Vagina (tissue), 2 donors: ENCODE data around the gene ALKAL2.

ENCODE experiments used
- CTCF ChIP-seq, 3 experiments: fragments of 450-650 bp in 2 of 3; fragments of 200-600 bp in 1 of 3; sonication (generic) in 1 of 3; IDR thresholded peaks; one replicate each; pipeline ENCODE4 v1.5.1; 2017 to 2019; ENCODE audit warnings: antibody characterized with exemption in 3 of 3, mild to moderate bottlenecking in 2 of 3, moderate library complexity in 2 of 3
- POLR2A ChIP-seq, 2 donors: fragments of 450-650 bp; IDR thresholded peaks; one replicate each; pipeline ENCODE4 v1.6.1; 2017; ENCODE audit warnings: antibody characterized with exemption in 2 of 2, mild to moderate bottlenecking in 2 of 2, moderate library complexity in 2 of 2
- POLR2AphosphoS5 ChIP-seq, 2 donors: sonication (generic); formaldehyde crosslinking; IDR thresholded peaks; one replicate each; pipeline ENCODE4 v1.9.0; 2017; ENCODE audit warnings: antibody characterized with exemption in 2 of 2, mild to moderate bottlenecking in 2 of 2, low read depth in 1 of 2; ENCODE audit not compliant: insufficient read depth in 1 of 2

- TF ChIP-seq CTCF (IDR thresholded peaks at IDR 0.05): no peak
- no peak for TF ChIP-seq POLR2A (IDR thresholded peaks at IDR 0.05)
- no peak for TF ChIP-seq POLR2AphosphoS5 (IDR thresholded peaks at IDR 0.05; ENCODE audit: insufficient read depth in 1 of 2, low read depth in 1 of 2)
Measured at GRCh38 chr2:260507-261161, 27.3 kb downstream of the ALKAL2 start.
